Measurements from ENCODE around the gene HIGD1B. TPM values are rescaled to one million over a fixed set of nuclear protein-coding genes. Genes with fewer than 3 reads are reported as not detected.
"Not testable (repeated sequence)": the region's sequence is repeated elsewhere in the genome, so short reads cannot be mapped to it uniquely, and the experiment has no call there.

Gene HIGD1B
- total RNA-seq, result not detected

- no peak for DNase-seq
Observed at GRCh38 chr17:44847586-44847985, at the start of gene HIGD1B. Gene HIGD1B (plus strand): TSS chr17:44847883. CDS start chr17:44848153, 270 bp downstream.

DNA sequence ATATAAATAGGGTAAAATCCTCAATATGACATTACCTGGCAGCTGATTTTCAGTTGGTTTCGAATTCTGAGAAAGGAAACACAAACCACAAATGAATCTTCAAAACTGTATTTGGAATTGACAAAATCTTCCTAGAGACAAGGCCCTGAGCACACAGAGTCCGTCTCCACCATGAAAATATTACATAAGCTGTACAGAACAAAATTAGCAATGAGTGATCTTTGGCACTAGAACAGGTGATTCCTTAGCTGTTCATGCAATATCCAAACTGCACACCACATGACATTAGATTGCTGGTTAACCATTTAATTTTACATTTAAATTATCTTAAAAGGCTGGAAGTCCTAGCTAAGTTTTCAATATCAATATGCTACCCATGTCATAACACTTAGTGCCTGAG lies 49.3 kb upstream of the HIGD1B start:
- no peak for DNase-seq

DNA sequence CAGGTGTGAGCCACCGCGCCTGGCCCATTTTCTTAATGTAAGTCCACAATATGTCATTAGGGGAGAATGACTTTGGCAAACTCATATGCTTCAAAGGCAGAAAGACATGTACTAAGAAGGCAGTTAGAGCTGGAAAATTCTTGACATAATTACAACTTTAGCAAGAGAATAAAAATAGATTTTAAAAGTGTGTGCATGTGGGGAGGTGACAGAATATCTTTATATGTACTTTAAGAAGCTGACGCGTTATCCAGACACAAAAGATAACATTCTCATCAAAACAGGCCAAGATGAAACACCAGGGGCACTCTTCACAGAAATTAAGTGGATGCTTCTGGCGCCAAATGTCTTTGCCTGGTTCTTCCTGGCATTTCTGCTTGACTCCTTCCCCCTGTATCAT lies 45.8 kb upstream of the HIGD1B start:
- no peak for DNase-seq

DNA sequence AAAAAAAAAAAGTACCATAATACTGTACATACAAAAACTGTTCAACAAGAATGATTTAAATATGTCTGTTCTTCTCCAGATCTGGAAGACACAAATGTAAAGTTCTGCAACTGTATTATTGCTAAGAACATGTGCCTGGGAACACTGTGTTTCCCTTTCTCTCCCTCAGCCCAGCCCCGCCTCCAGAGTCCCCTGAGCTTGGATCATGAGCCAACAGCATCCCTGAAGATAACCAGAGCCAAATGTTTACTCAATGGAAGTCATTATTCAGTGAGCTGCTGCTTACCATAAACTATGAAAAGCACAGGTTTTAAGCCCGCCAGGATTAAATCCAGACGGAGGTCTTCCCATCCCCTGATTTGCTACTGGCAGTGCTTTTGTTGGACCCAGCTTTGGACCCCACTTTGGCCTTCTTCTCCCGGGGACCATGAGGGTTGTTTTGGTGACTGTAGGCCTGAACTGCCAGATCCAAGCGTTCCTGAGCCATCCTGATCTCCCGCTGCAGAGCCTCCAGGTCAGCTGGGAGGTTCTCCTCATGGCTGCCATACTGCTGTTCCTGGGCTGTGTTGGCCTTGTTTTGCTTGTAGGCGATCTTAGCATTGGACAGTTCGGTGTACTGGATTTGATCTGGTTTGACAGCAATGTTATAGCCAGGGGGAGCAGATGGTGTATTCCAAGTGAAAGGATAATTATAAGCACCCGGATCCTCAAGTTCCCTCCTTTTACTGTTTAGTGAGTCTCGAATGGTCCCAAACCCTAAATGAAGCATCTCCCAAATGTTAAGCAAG lies 43.2 kb upstream of the HIGD1B start:
- DNase-seq, result no peak

DNA sequence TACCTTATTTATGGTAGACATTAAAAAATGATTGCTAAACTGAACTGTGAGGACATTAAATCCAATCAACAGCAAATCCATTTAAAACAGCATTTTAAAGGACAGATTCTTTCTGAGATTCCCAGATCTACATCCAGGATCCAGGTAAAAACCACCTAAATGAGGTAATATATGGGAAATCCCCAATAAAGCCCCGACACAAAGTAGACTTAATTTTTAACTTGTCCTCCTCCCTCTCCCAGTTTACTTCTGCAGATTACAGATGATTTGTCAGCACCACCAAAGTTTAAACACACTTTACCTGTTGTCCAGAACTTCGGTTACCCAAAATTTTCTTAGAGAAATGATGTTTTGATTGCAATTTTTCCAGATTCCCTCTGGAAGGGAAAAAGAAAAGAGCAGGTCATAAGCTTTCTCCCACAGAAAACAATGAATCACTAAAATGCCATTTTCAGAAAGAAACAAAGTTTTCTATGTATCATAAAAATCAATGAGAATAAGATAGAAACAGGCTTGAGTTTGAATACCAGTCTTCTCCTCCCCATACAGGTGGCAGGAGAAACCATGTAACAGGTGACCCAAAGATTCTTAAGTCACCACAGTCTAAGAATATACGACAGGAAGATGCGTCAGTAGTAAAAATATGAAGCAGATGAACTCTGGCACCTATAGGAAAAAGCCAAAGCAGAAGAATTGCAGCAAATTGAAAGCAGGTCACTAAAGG lies 40.4 kb upstream of the HIGD1B start:
- DNase-seq, result no peak

- no peak for DNase-seq
Observed at GRCh38 chr17:44807817-44808155, 39.9 kb upstream of the HIGD1B start.

DNA sequence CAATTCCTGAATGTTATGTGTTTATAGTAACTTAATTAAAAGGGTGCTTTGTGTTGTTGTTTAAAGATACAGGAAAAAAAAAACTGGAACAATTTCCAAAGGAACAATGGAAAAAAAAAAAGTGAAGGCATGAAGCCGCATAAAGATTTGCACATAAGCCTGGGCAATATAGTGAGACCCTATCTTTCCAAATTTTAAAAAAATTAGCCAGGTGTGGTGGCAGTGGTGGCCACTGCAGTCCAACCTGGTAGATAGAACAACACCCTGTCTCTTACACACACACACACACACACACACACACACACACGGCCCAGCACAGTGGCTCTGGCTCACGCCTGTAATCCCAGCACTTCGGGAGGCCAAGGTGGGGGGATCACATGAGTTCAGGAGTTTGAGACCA lies 39.5 kb upstream of the HIGD1B start:
- DNase-seq, result no peak

- not testable (repeated sequence) for DNase-seq
Observed at GRCh38 chr17:44808656-44809388, 38.9 kb upstream of the HIGD1B start.

DNA sequence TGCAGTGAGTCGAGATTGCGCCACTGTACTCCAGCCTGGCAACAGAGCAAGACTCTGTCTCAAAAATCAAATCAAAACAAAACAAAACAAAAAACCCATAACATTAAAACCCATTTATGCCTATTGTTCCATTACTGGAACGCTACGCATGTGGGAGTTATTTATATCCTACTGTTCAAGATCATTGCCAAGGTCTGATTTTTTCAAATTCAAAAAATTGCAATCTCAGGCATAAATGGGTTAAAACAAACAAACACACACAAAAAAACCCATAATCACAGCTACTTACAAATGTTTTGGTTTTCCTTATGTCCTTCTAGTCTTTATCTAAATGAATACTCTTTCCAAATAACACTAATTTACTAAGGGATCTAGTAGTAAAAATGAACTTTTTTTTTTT lies 35.4 kb upstream of the HIGD1B start:
- no peak for DNase-seq

DNA sequence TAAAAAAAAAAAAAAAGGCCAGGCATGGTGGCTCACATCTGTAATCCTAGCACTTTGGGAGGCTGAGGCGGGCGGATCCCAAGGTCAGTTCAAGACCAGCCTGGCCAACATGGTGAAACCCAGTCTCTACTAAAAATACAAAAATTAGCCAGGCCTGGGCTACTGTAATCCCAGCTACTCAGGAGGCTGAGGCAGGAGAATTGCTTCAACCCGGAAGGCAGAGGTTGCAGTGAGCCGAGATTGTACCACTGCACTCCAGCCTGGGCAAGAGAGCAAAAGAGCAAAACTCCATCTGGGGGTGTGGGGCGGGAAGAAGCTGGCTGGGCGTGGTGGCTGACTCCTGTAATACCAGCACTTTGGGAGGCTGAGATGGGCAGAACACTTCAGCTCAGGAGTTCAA lies 29.2 kb upstream of the HIGD1B start:
- not testable (repeated sequence) for DNase-seq

DNA sequence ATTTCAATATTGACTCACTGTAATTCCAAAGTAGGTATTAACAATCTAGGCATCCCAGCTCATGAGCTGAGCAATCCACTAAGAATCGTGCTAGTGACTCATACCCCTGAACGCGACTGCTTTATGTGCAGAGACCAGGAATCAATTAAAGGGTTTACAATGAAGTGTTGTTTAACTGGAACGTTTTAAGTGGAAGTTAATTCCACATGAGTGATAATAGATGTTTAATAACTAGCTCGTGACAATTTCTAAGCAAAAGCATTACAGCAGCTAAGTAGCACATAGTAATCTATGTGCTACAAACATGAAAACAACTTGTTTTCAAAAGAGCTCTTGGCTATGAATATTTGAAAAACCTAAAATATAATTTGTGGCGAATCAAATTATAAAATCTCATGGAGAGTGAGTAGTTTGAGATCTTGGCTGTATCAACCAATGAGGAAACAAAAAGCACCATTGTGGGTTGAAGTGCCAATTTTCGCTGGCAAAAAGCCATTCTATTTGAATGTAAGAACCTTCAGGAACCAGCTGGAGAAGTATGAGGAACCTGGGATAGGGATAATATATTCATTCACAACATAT lies 27.0 kb upstream of the HIGD1B start:
- no peak for DNase-seq

DNA sequence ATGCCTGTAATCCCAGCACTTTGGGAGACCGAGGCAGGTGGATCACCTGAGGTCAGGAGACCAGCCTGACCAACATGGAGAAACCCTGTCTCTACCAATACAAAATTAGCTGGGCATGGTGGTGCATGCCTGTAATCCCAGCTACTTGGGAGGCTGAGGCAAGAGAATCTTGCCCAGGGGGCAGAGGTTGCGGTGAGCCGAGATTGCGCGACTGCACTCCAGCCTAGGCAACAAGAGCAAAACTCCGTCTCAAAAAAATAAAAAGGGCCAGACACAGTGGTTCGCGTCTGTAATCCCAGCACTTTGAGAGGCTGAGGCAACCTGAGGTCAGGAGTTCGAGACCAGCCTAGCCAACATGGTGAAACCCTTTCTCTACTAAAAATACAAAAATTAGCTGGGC lies 22.4 kb upstream of the HIGD1B start:
- not testable (repeated sequence) for DNase-seq

DNA sequence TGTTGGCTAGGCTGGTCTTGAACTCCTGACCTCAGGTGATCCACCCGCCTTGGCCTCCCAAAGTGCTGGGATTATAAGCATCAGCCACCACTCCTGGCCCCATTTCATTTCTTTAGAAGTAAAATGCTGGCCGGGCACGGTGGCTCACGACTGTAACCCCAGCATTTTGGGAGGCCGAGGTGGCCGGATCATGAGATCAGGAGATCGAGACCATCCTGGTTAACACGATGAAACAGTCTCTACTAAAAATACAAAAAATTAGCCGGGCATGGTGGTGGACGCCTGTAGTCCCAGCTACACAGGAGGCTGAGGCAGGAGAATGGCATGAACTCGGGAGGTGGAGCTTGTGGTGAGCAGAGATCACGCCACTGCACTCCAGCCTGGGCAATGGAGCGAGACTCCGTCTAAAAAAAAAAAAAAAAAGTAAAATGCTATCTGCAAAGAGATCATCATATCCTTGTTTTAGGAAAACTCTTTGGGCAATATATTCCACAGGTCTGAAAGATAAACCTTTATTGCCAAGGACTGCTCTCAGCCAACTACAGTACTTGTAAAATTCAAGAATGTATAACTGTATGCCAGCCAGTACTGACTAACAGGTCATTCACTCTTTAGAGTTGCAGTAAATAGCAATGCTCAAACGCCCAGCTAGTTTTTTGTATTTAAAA lies 21.4 kb upstream of the HIGD1B start:
- no peak for DNase-seq

- DNase-seq, result no peak
Observed at GRCh38 chr17:44827863-44828262, 19.8 kb upstream of the HIGD1B start.

GRCh38 chr17:44828919-44829522 lies 18.7 kb upstream of the HIGD1B start:
- DNase-seq, result no peak

GRCh38 chr17:44829523-44830358 lies 17.9 kb upstream of the HIGD1B start, which contains the start of gene GJC1:
Gene GJC1 (minus strand): TSS chr17:44830287. CDS start chr17:44805817, 24,470 bp downstream.
- DNase-seq, result no peak

DNA sequence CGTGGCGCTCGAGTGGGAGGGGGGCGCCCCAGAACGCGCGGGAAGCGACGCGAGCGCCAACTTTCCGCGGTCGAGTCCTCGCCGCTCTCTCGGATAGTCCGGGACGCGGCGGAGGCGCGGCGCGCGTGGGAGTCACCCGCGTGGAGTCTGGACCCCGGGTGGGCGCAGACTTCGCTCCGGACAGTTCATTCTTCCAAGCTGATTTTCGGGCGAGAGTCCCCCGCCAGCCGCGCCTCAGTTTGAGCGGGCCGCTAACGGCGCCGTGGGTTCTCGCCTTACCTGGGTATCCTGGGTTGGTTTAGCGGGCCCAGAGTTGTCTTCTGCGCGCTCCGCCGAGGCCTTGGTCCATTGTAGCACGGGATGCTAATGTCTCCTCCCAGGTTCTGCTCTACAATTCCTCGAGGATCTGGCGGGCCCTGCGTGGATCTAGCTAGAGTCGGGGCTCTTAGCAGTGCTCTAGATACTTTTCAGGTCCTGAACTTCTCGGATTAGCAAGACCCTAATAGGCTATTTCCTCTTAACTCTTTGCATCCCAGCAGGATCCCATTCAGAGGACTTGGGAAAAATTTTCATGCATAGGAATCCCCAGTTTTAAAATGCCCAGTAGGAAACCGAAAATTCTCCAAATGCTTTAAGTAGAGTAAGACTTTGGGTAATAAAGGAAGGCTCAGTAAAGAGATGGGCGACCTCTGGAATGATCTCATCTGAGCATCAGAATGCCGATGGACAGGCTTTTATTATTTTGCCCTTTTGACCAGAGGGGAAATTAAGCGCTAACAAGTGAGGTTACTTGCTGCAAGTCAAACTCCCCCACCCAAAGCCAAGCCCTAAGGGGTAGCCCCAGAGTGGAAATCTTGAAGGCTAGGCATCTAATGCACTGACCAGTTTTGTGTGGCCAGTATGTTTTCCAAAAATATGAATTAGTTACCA lies 17.1 kb upstream of the HIGD1B start:
- DNase-seq, result no peak

GRCh38 chr17:44831371-44831770 lies 16.3 kb upstream of the HIGD1B start:
- DNase-seq, result no peak

DNA sequence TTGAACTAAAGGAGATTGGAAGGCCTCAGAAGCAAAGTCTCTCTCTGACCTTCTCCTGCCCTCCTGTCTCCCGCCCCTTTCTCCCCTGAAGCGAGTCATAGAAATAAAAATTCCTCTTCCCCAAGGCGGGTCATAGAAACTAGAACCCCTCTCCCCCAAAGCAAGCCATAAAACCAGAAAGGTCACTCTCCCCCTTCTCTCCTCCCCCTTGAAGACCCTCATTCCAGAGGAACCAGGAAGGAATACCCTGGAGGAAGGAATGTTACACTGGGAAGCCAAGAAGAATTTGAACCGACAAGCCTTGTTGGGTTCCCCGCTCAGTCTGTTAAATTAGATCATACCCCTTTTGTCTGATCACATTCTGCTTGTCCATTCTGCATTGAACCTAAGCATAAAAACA lies 14.9 kb upstream of the HIGD1B start:
- no peak for DNase-seq

GRCh38 chr17:44837196-44837595 lies 10.5 kb upstream of the HIGD1B start:
- no peak for DNase-seq

Measured in effector CD4-positive, alpha-beta T cell (primary cell).